NCI-H510A treated with DMSO at 0.1 percent for 48 hours (cell line): ENCODE data around the gene NECTIN3.

Experiments used
- DNase-seq: peaks from one replicate; lab custom pipeline; 2025; lab: John Stamatoyannopoulos, UW

NECTIN3 gene

GRCh38 chr3:111084911-111085310 lies 13.3 kb downstream of the NECTIN3 start:
- DNase-seq: no peak

GRCh38 chr3:111087924-111088469 lies 16.4 kb downstream of the NECTIN3 start:
- no peak for DNase-seq

GRCh38 chr3:111096487-111097209 lies 25.0 kb downstream of the NECTIN3 start:
- DNase-seq: no peak

GRCh38 chr3:111103807-111104206 lies 32.2 kb downstream of the NECTIN3 start:
- no peak for DNase-seq

GRCh38 chr3:111106993-111107661 lies 35.5 kb downstream of the NECTIN3 start:
- DNase-seq: no peak

- DNase-seq: no peak
Measured at GRCh38 chr3:111107662-111108035, 36.0 kb downstream of the NECTIN3 start.

GRCh38 chr3:111112913-111113312 lies 41.3 kb downstream of the NECTIN3 start:
- DNase-seq: no peak

GRCh38 chr3:111128884-111129283 lies 57.3 kb downstream of the NECTIN3 start:
- DNase-seq: no peak

GRCh38 chr3:111130827-111131226 lies 59.2 kb downstream of the NECTIN3 start:
- DNase-seq: no peak

- DNase-seq: no peak
Measured at GRCh38 chr3:111134302-111134701, 62.7 kb downstream of the NECTIN3 start.

GRCh38 chr3:111151438-111151837 lies 79.8 kb downstream of the NECTIN3 start:
- no peak for DNase-seq

GRCh38 chr3:111152496-111152895 lies 80.9 kb downstream of the NECTIN3 start:
- DNase-seq: no peak

GRCh38 chr3:111156517-111156916 lies 84.9 kb downstream of the NECTIN3 start:
- no peak for DNase-seq

- no peak for DNase-seq
Measured at GRCh38 chr3:111159391-111159790, 87.8 kb downstream of the NECTIN3 start.

- no peak for DNase-seq
Measured at GRCh38 chr3:111164621-111165020, 93.0 kb downstream of the NECTIN3 start.

- DNase-seq: no peak
Measured at GRCh38 chr3:111165411-111165810, 93.8 kb downstream of the NECTIN3 start.

- no peak for DNase-seq
Measured at GRCh38 chr3:111173328-111173900, 101.8 kb downstream of the NECTIN3 start.

GRCh38 chr3:111173906-111174305 lies 102.3 kb downstream of the NECTIN3 start:
- DNase-seq: no peak

GRCh38 chr3:111190518-111190917 lies 118.9 kb downstream of the NECTIN3 start:
- DNase-seq: no peak

- no peak for DNase-seq
Measured at GRCh38 chr3:111193472-111193871, 121.9 kb downstream of the NECTIN3 start.

- no peak for DNase-seq
Measured at GRCh38 chr3:111194048-111194447, 122.4 kb downstream of the NECTIN3 start.

- DNase-seq: no peak
Measured at GRCh38 chr3:111197485-111197884, 125.9 kb downstream of the NECTIN3 start.

- no peak for DNase-seq
Measured at GRCh38 chr3:111200027-111200426, 128.4 kb downstream of the NECTIN3 start.
